Stimulated activated CD8-positive, alpha-beta memory T cell treated with anti-CD3 and anti-CD28 coated beads, Interleukin-4, amount 100 ng/mL, for 48 hours (primary cell): Measurements from ENCODE around the gene SUPT7L.

Experiments
- DNase-seq: peaks from one replicate; pipeline ENCODE4 v3.0.0-alpha.2; 2020

SUPT7L gene, protein sequence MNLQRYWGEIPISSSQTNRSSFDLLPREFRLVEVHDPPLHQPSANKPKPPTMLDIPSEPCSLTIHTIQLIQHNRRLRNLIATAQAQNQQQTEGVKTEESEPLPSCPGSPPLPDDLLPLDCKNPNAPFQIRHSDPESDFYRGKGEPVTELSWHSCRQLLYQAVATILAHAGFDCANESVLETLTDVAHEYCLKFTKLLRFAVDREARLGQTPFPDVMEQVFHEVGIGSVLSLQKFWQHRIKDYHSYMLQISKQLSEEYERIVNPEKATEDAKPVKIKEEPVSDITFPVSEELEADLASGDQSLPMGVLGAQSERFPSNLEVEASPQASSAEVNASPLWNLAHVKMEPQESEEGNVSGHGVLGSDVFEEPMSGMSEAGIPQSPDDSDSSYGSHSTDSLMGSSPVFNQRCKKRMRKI

GRCh38 chr2:27663285-27664153 is at the start of gene SUPT7L, which contains the start of gene SLC4A1AP:
Gene SUPT7L, minus strand, starts transcription at chr2:27663614. Its CDS starts 1,422 bp downstream, at chr2:27662192.
Gene SLC4A1AP, plus strand, starts transcription at chr2:27663889. Its CDS starts 26 bp downstream, at chr2:27663915.
- peak; percentile 83 for DNase-seq

DNA sequence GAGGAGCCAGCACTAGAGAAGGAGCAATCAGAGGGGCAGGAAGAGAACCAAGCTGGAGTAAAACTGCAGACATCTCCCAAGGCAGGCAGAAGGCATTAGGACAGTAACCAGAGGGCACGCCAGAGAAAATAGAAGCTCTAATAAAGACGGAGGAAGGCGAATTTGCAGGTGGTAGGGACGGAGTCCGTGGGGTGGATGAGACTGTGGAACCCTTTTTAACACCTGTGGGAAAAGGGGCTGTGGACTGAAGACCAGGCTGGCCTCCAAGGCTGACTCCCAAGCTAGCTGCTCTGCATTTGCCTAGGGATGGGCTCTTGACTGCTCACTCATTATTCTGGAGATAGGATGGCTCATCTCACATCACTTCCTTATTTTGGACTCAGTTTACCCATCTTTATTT is 49.8 kb upstream of the SUPT7L start:
- no peak for DNase-seq

- no peak for DNase-seq
These were observed 49.1 kb upstream of the SUPT7L start for GRCh38 chr2:27712522-27712921.

- no peak for DNase-seq
These were observed 48.4 kb upstream of the SUPT7L start for GRCh38 chr2:27711804-27712203.

DNA sequence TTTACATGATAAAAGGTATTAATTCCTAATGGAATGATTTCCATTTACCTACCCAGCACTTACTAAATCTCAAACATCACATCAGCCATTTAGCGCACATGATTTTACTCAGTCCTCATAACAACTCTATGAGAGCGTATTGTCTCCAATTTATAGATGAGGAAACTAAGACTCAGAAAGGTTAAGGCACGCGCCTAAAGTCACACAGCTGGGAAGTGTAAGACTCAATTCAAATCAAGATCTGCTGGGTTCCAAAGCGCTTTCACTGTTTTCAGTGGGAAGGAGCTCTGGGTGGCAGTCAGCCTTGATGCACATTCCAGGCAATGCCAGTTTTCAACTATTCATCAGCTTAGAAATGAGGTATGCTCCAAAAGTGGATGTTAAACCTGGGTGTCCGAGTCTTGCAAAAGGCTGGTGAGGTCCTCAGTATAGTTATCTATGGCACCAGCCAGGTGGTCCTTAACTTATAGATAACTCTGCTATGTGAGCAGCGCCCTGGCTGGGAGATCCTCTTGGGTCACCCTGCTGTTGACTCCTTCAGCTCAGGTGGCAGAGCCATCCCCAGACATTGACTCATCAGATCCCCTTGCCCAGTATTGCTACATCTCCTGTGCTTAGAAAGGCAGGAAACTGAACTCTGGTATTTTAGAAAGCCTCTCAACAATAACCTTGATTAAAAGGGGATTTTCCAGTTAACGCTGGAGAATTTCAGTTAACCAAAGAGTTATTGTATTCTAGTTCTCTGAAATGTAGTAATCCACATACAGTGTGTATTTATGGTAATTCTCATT is 47.4 kb upstream of the SUPT7L start:
- DNase-seq, result no peak

DNA sequence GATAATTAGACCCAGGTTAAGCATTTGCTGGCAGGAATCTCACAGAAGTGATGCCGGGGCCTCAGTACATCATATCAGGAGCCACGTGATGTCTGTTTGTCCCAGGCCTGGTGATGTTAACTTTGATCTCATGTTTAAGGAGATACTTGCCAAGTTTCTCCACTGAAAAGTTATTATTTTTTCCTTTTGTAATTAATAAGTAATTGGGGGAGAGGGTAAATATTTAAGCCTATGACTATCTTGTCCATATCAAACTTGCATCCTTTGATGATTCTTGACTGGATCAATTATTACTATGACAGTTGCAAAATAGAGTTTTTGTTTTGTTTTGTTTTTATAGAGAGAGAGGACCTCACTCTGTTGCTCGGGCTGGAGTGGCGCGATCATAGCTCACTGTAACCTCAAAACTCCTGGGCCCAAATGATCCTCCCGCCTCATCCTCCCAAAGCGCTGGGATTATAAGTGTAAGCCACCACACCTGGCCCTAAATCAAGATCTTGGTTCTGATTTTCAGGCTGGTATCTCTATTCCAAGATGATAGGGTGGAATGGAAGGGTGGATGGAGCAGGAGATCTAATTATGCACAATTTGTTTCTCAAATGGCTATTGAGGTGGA is 46.7 kb upstream of the SUPT7L start:
- no peak for DNase-seq

GRCh38 chr2:27709326-27709725 is 45.9 kb upstream of the SUPT7L start:
- DNase-seq, result no peak

DNA sequence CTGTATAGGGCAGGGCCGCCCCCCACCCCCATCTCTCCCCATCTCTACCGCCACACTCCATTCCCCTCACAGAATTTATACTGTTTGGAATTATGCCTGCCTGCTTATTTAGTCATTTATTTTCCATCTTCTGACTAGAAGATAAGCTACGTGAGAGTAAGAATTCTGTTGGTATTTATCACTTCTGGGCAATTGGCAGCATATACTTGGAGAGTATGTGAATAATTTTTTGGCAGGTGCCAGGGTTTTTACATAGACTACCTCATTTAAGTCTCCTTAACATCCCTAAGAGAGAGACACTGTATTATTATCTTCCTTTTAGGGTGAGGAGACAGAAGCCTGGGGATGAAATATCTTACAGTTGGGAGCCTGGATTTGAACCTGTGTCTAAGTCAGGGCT is 45.3 kb upstream of the SUPT7L start:
- DNase-seq, result no peak

DNA sequence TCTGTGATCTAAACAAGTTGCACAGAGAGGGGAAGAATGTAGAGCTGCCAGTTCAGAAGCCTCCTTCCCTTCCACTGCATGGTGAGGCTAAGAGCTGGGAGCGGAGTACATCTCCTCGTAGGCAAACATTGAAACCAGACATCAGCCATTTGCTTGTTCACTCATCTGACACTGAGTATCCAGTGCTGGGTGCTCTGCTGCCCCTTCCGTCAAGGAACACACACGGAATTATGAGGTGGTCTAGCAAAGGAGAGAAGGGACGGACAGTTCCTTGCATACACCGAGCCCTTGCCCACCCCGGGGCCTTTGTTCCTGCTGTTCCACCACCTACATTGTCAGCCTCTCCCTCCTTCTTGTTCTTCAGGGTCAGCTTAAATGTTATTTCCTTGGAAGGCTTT is 44.8 kb upstream of the SUPT7L start:
- DNase-seq, result no peak

DNA sequence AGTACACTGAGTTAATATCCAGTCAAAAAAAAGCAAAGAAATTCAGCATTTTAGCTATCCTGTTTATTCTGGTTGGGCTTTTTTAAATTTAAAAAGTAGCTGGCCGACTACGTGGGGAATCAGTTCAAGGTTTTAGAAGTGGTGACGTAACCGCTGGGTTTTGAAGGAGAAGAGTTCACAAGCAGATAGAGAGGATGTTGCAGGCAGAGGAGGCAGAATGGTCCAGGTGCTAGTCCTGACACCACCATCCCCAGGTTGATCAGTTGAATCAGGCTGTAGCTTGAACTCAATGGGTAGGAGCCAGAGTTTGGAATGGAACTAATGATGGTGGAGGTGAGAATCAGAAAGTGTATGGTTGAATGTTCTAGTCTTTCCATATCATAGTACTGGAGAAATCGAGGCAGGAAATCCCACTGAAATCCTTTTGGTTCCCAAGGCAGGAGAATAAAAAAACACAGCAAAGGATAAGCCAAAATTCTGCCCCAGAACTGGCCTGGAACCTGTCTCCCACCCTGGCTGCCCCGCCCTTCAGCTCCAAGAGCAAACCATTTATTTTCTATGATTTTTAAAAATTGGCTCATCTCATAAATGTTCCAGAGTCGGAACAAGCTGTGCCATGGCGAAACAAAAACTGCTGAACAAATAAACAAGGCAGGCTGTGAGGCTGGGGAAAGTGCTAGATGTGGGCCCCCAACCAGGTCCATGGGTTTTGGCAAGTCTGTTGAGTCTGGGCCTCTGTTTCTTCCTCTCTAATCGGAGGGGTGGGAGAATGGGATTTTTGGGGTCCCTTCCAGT is 44.2 kb upstream of the SUPT7L start:
- DNase-seq, result no peak

GRCh38 chr2:27705851-27706622 is 42.6 kb upstream of the SUPT7L start:
- no peak for DNase-seq

DNA sequence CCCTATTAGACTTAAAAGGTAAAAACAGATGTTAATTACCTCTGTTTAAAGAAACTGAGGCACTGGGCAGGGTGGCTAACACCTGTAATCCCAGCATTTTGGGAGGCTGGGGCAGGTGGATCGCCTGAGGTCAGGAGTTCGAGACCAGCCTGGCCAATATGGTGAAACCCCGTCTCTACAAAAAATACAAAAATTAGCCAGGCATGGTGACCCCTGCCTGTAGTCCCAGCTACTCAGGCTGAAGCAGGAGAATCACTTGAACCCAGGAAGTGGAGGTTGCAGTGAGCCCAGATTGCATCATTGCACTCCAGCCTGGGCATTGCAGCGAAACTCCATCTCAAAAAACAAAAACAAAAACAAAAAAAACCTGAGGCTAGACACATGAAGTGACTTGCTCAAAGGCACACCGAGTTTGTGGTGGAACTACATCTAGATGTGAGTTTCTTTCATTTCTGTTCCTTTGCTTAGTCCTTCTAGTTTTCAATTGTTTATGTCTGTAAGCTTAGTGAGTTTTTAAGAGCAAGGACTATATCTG is 41.0 kb upstream of the SUPT7L start:
- no peak for DNase-seq

- peak; percentile 92 for DNase-seq
These were observed 40.4 kb upstream of the SUPT7L start for GRCh38 chr2:27703638-27704341.

- no peak for DNase-seq
These were observed 38.9 kb upstream of the SUPT7L start for GRCh38 chr2:27702302-27702701.

GRCh38 chr2:27701676-27702075 is 38.3 kb upstream of the SUPT7L start:
- no peak for DNase-seq

DNA sequence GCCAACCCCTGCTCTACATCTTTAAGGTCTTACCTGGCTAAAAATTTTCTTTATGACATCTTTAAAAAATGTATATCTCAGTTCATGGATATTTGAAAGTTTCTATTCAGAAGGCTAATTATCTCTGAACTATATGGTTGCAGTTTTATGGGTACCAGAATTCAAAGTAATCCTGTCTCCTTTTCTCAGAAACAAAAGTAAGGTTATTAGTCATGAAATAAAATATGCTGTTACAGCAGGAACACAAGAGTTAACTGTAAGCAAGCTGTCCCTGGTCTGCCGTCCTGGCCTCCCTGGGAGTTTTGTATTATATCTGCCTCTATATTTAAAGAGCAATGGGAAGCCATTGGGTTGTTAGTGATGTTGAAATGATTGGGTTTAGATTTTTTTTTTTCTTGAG is 34.2 kb upstream of the SUPT7L start:
- DNase-seq, result no peak

DNA sequence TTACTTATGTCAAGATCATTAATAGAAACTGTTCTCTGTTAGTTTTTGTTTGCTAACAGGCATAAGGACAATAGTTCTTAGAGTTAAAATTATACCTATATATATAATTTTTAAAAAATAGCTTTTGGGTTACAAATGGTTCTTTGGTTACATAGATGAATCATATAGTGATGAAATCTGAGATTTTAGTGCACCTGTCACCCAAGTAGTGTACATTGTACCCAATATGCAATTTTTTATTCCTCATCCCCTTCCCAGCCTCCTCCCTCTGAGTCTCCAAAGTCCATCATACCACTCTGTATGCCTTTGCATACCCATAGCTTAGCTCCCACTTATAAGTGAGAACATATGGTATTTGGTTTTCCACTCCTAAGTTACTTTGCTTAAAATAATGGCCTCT is 26.6 kb upstream of the SUPT7L start:
- no peak for DNase-seq

DNA sequence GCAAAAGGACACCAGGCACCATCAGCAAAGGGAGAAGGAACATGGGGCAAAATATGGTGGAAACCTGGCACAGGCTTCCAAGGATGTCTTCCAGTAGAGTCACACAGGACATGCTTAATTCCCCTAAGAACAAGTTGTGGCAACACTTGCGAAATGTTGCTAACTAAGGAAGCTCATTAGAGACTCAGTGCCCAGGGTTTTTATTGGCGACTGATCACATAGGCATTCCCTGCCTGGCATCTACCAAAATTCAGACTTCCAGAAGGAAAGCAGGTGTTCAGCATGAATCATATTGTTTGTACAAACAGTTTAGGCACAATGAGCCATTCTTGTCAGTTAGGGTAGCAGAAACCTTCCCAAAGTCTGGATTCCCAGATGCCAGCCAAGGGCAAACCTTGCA is 26.0 kb upstream of the SUPT7L start:
- no peak for DNase-seq

DNA sequence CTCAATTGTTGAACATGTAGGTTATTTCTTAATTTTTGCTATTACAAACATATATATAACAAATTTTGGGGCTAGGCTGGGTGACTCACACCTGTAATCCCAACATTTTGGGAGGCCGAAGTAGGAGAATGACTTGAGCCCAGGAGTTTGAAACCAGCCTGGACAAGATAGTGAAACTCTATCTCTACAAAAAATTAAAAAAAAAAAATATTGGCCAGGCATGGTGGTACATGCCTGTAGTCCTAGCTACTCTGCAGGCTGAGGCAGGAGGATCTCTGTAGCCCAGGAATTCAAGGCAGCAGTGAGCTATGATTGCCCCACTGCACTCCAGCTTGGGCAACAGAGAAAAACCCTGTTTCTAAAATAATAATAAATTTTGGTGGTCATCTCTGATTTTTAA is 23.8 kb upstream of the SUPT7L start:
- DNase-seq, result no peak

- no peak for DNase-seq
These were observed 22.2 kb upstream of the SUPT7L start for GRCh38 chr2:27685577-27685976.
